Hematopoietic multipotent progenitor cell (in vitro differentiated cells): ENCODE measurements around the gene CHCHD6. TPM values are rescaled to one million over a fixed set of nuclear protein-coding genes. Genes with fewer than 3 reads are reported as not detected.
A peak's percentile ranks its signal among the peaks of the same experiment; 100 is the strongest.

Experiments
- DNase-seq, 3 donors: peaks; one replicate each; pipeline ENCODE4 v3.0.0-alpha.2; 2011 to 2015; ENCODE audit warnings: low read depth in 2 of 3, low spot score in 2 of 3
- total RNA-seq: library from RNA; depleted of rRNA; stranded (reverse); fragments of >200 nt; gene quantifications from one replicate; pipeline ENCODE4 v1.2.3, GENCODE V29; 2012

CHCHD6 gene
- total RNA-seq, 1 donor = 10.8 TPM

DNA sequence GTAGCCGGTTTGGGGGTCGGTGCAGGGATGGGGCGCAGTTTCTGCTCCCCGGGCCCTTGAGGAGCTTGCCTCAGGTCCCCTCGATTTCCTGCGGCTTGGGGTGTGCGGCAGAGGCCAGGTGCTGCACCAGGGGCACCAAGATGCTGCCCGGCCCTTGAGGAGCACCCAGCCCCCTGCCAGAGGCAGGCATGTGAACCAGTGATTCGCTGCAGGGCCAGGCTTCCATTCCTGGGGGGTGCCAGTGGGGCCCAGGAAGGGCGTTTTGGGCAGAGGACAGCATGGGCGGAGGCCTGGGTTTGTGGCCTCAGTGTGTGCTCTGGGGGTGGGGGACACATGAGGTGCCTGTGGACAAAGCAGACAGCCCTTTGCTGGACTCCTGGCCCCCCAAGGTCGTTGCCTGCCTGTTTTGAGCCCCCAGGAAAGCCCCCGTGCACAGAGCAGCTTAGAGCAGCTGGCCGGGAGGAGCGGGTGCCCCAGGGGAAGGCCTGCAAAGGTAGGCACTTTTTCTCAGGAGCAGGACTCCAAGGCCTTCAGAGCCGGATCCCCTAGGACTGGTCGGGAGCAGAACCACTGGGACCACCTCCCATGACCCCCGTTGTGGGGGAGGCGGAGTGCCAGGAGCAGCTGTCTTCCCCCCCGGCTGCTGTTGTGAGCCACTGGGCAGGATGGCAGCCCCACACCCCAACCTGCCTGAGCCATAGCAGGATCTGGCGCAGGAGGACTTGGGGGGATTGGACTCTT is 280.5 kb downstream of the CHCHD6 start:
- DNase-seq = no peak

DNA sequence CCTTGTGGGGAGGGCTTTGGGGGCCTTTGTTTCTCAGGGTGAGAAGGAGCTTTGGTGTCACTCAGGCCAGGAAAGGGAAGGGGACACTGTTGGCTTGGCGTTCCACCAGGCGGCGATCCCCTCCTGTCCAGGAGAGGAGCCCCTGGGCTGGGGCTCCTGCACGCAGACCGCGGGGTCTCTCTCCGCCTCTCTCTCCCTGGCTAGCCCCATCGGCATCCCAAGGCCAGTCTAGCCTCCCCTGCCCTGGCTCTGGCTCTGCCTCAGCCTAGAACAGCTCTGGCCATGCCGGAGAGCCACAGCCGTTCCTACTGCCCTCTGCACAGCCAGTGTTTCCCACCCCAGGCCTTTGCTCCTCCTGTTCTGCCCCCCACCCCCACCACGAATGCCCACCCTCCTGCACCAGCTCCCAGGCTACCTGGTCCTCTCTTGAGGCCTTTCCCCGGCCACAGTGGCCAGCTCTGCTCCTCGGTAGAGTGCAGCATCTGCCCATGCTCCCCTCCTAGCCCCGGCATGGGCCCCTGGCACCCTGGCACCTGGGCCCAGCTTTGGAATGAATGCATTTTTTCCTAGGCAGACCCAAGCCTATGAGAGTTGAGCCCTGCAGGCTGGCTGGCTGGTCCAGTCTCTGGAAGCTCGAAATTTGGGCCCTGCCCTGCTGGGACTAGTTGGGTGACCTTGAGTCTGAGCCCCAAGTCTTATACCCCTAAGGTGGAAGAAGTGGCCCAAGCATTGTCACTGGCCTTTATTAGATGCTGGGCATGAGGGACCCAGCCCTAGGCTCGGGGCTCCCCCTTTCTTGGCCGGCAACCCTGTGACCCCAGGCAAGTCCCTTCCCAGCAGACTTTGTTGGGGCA is 281.3 kb downstream of the CHCHD6 start:
- DNase-seq = no peak

DNA sequence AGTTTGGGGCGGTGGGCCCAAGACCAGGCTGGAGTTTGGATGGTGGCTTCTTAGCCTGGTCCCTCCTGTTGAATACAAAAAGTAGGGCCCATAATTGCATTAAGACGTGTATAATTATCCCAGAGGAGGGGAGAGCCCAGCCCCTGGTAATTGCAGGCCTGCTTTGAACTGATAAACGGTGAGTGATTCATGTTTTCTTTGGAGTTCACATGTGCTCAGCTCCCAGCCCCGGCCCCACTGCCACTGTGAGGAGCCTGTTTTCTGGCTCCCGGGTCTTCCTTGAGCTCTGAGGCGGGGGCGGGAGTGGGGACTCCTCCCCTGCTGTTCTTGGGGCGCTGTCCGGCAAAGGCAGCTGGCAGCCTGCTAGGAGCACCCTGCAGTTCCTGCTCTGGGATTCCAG is 282.0 kb downstream of the CHCHD6 start:
- DNase-seq = no peak

DNA sequence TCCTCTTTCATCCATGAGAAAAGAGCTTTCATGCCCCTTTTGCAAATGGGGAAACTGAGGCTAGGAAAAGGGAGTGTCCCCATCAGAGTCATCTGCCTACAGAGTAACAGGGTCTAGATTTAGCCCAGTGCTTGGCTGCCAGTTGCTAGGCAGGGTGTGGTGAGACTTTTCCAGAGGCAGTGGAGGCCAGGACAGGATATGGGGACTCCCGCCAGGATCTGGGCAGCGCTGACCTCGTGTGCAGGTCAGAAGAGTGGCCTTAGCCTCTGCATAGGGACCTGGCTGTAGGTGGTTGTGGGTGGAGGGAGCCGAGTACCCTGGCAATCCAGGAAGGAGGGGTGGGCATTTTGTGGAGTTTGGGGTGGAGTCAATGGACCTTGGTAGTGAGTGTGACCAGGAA is 283.1 kb downstream of the CHCHD6 start:
- DNase-seq = no peak

DNA sequence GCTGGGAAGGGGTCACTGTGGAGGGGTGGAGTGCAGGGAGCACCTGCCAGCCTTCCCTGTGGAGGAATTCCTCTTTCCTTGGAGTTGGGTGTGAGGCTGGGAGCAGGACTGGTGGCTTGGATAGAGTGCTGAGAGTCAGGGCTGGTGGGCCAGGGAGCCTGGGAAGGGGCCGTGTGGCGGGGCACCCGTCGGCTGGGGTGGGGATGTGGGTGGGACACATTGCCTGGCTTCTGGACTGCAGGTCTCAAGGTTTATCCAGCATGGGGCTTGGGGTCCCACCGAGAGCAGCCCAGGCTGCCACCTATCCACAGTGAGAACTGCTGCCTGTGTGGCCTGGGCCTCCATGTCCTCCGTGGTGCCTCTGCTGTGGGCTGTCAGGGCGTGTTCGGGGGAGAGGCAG is 283.6 kb downstream of the CHCHD6 start:
- DNase-seq = no peak

DNA sequence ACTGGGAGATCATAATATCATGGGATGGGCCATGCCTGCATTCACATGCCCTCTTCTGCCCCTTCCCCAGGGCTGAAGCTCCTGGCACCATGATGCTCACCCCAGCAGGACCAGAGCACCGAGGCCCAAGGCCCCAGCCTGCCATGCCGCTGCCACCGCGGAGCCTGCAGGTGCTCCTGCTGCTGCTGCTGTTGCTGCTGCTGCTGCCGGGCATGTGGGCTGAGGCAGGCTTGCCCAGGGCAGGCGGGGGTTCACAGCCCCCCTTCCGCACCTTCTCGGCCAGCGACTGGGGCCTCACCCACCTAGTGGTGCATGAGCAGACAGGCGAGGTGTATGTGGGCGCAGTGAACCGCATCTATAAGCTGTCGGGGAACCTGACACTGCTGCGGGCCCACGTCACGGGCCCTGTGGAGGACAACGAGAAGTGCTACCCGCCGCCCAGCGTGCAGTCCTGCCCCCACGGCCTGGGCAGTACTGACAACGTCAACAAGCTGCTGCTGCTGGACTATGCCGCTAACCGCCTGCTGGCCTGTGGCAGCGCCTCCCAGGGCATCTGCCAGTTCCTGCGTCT is 284.5 kb downstream of the CHCHD6 start:
- DNase-seq = no peak

DNA sequence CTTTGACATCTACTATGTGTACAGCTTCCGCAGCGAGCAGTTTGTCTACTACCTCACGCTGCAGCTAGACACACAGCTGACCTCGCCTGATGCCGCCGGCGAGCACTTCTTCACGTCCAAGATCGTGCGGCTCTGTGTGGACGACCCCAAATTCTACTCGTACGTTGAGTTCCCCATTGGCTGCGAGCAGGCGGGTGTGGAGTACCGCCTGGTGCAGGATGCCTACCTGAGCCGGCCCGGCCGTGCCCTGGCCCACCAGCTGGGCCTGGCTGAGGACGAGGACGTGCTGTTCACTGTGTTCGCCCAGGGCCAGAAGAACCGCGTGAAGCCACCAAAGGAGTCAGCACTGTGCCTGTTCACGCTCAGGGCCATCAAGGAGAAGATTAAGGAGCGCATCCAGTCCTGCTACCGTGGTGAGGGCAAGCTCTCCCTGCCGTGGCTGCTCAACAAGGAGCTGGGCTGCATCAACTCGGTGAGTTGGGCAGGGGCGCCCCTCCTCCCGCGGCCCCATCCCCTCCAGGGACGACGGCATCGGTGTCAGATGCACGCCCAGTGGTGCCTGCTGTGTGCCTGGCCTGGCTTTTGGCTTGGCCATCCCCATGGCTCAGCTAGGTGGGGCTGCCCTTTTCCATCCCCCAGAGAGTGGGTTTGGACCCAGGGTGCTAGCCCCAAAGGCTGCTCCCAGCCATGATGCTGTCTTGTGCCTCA is 285.4 kb downstream of the CHCHD6 start:
- no peak for DNase-seq

DNA sequence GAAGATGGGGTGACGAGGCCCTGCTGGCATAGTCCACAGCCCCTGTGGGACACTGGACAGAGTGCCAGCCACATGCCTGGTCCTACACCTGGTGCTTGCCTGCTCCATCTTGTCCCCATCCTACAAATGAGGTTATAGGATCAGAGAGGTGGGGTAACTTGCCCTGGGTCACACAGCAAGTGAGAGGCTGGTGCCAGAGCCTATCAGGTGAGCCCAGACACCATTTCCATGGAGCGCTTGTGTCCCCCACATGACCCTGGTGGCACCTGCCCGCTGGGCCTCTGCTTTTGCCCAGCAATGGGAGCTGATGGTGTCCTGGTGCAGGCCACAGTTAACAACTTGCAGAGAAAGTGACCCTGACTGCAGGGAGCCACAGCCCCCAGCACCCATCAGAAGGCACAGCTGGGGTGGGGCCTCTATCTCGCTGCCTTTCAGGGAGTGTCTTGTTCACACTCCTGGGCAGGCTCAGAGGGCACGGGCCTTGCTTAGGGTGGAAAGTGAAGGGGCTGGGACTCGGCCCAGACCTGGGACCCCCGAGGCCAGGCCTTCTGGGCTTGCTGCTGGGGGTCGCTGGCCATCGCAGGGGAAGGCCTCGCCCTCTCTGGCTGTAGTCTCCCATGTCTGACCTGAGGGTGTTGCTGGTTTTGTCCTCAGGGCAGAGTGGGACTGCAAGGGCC is 286.1 kb downstream of the CHCHD6 start:
- no peak for DNase-seq

DNA sequence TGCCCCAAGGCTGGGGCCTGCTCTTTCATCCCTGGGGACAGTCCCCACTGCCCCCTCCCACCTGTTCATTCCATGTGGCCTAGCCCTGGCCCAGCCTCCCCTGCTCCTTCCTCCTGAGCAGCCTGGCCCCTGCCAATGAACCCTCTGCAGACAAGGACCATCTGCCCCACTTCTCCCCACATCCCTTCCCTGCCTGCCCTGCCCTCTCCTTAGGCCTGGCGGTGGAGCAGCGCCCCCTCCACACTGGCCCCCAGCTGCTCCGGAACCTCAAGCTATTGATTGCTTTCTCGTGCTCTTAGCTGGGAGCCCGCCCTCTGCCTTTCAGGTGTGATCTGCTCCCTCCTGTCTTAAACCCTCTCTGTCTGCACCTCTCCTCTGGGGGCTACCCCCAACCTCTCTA is 286.9 kb downstream of the CHCHD6 start:
- DNase-seq = no peak

DNA sequence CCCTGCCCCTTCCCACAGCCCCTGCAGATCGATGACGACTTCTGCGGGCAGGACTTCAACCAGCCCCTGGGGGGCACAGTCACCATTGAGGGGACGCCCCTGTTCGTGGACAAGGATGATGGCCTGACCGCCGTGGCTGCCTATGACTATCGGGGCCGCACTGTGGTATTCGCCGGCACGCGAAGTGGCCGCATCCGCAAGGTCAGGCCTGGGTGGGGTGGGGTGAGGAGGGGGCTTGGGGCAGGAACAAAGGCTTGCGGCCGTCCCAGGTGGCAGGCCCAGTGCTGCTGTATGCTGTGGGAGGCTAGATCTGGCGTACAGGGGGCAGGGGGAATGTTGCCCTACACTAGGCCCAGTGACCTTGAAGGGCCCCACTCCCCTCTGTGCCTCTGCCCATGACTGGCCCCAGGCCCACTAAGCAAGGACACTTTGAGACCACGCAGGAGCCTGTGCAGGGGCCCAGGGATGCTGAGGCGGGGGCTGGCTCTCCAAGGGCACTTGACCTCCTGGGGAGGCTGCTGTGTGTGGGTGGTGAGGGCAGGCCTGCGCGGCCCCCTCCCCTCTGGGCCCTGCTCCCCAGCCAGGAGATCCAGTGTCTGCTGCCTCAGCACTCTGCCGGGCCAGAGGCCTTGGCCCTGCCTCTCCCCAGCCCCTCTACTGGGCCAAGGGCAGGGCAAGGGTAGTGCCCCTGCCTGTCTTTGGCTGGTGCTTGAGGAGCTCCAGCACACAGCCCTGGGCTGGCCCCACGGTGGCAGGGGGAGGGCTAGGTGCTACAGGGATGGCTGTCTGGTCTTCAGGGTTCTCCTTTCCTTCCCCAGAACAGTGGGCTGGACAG is 287.5 kb downstream of the CHCHD6 start:
- DNase-seq = no peak

DNA sequence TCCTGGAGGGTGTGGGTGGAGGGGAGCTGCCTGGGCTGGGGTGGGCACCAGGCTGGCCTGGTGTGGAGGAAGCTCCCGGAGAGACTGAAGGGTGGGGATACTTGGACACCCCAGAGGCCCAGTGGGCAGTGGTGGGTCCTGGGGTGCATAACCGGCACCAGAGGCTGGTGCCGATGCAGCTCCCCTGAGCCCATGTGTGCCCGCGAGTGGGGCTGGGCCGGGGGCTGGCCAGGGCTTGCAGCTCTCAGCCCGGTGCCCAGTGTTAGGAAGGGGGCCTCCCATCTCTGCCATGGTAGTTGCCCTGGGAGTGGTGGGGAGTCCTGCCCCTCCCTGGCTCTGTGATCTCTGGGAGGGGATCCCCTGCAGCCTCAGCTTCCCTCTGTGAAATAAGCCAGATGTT is 288.2 kb downstream of the CHCHD6 start:
- no peak for DNase-seq

DNA sequence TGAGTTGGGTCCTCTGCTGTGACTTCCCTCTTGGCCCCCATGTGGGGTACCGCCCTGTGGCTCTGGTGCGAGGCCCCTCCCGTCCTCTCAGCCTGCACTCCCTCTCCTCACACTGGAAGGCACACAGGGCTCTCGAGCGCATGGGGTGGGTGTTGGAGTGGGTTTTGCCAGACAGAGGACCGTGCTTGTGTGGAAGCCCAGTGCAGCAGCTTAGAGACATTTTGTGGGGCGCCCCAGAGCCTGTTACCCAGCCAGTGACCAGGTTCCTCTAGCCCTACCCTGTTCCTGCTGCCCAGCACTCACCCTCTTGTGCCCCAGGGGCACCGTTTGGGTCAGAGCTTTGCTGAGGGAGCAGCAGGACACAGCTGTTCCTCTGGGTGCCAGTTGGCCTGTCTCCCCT is 288.7 kb downstream of the CHCHD6 start:
- DNase-seq = no peak

DNA sequence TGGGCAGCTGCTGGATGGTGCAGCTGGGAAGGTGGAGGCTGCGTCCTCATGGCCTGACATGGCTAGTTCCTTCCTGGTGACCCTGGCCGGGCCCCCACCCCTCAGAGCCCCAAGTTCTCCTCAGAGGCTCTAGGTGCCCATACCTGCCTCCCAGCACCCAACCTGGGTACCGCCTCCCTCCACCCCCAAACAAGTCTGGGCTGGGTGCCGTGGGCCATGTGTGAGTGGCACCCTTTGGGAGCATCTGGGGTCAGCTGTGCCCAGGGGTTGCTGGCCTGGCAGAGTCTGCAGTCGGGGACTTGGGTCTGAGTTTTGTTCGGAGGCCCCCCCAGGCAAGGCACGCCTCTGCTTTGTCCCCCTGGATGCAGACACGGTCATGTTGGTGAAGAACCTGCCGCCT is 289.4 kb downstream of the CHCHD6 start:
- DNase-seq = no peak

DNA sequence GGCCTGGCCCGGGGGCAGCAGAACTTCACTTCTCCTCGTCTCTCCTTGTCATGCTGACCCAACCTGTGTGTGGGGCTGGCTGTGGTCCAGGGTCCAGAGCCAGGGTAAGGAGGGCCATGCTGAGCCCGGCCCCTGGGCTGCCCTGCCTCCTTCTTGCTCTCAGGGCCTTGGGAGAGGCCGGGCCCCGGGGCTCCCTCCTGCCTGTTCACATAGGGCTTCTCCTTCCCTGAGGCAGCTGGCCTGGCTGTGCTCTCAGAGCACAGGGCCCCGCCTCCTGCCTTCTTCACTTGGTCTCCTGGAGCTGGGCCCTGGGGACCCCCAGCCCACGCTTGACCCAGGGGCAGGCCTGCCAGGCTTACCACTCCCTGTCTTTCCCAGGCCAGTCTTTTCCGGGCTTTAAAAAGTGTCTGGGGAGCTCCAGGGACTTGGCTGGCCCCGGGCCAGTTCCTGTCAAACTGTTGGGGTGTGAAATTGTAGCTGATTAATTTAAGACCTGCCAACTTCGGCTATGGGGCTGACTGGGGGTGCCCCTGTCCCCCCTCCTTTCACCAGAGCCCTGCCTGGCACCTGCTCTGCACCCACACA is 290.7 kb downstream of the CHCHD6 start:
- peak in 1 of 3 donors; percentile 30 for DNase-seq

DNA sequence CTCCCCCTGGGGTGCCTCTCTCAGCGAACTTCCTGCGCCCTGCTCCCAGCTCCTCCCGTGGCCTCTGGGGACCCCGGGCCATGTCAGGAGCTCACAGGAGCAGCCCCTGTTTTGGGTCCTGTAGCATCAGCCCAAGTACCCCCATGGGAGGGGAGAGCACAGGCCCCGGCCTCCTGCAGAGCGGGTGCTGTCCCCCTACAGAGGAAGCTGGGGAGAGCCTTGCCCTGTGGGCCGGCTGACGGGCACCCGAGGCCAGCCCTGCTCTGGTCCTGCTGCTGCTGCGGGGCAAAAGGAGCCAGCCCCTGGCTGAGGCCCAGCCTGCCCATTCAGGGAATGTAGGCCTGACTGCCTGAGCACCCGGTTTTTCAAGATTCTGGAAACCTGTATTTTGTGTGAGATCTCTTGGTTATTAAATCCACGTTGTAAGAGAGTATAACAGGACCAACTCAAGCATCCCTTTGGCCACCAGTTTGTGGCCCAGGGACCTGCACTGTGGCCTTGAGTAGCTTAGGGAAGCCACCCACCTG is 291.3 kb downstream of the CHCHD6 start:
- no peak for DNase-seq

DNA sequence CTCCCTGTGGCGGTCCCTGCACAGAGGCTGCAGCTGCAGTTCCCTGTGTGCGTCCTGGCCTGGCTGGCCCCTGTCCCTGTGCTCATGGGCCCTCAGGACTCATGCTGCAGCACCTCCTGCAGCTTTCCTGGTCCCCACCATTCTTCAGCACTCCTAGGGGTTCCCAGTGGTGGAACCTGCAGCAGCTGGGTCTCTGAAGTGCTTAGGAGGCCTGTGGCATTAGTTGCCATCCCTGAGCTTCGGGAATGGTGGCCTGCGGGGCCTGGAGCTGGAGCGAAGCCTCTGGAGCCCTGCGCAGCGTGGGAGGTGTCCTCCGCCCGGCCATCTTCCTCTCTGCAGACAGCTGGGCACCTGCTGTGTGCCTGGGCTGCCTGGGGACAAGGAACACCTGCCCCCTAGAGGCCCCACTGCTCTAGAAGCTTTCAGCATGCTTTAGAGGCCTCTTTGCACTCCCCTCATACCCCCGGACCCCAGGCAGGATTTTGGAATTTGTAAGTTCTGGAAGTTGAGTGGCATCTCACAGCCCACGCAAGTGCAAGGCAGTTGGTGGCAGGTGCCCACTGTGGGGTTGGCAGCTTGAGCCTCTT is 292.0 kb downstream of the CHCHD6 start:
- DNase-seq = no peak

DNA sequence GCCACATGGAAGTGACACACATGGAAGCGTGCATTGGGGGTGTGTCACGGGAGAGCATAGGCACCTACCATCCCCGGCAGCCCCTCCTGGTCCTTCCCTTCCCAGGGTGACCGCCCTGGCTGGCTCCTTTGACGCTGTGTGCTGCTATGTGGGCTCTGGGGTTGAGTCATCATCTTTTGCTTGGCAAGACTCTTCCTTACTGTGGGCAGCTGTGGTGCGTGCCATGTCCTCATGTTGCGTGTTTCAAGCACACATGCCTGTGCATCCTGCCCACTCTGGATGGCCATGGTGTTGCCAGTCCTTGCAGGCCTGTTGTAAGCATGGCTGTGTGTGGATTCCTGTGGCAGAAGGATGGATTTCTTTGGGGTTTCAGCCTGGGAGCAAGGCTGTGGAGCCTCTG is 292.9 kb downstream of the CHCHD6 start:
- no peak for DNase-seq

DNA sequence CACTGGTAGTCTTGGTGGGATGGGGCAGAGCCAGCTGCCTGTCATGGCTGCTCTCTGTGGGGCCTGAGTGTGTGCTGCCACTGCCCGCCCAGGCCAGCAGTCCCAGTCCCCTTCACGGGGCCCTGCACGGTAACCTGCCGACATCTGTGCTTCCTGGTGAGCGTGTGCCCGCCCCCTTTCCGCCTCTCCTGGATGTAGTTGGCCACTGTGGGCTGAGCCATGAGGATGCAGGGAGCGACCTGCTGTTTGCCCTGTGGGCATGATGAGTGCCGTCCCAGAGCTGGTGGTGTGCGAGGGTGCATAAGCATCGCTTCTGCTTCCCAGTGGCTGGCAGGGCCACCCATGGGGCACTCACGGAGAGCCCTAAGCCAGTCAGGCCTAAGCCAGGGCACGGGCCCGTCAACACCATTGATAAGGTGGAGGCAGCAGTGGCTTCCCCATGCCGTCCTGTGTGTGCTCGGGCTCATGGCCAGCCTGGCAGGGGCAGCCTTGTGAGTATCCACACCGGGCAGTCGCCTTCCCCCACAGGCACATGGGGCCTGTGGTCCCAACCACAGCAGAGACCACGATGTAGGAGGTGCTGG is 293.5 kb downstream of the CHCHD6 start:
- no peak for DNase-seq
